Measurements from ENCODE around the gene BRSK2.

DNA sequence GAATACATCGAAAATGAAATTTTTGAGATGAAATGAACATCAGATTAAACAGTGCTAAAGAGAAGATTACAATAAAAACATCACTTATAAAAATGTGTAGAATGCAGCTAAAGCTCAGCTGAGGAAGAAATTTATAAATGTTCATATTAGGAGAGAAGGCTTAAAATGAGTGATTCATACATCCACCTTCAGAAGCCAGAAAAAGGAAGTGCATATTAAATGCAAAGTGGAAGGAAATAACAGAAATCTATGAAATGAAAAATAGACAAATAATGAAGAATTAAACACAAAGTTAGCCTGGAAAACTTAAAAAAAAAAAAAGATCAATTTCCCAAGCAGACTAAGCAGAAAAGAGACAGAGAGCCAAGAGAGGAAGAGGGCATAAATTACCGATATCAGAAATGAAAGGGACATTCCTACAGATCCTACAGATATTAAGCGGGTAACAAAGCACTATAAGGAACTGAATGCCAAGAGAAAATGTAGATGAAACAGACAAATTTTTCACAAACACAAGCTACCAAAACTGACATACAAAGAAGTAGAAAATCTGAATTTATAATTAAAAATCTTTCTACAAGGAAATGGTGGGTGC lies 104.0 kb downstream of the BRSK2 start:
- TF ChIP-seq, protein P1, sequence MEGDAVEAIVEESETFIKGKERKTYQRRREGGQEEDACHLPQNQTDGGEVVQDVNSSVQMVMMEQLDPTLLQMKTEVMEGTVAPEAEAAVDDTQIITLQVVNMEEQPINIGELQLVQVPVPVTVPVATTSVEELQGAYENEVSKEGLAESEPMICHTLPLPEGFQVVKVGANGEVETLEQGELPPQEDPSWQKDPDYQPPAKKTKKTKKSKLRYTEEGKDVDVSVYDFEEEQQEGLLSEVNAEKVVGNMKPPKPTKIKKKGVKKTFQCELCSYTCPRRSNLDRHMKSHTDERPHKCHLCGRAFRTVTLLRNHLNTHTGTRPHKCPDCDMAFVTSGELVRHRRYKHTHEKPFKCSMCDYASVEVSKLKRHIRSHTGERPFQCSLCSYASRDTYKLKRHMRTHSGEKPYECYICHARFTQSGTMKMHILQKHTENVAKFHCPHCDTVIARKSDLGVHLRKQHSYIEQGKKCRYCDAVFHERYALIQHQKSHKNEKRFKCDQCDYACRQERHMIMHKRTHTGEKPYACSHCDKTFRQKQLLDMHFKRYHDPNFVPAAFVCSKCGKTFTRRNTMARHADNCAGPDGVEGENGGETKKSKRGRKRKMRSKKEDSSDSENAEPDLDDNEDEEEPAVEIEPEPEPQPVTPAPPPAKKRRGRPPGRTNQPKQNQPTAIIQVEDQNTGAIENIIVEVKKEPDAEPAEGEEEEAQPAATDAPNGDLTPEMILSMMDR (IDR thresholded peaks at IDR 0.05) = no peak
- TF ChIP-seq POLR2AphosphoS5 (IDR thresholded peaks at IDR 0.05; ENCODE audit: low read depth, low read length) = no peak
- TF ChIP-seq TCF7L2 (IDR thresholded peaks at IDR 0.05; ENCODE audit: low read depth, low read length) = no peak
